HG02623 (cell line): Measurements from ENCODE around the gene DNAI1.

Experiments
- ATAC-seq: cut with Tn5 transposase; IDR thresholded peaks from one replicate; pipeline ENCODE4 v1.9.1; 2021; ENCODE audit warnings: moderate library complexity; ENCODE audit not compliant: unreplicated experiment

The DNAI1 gene

DNA sequence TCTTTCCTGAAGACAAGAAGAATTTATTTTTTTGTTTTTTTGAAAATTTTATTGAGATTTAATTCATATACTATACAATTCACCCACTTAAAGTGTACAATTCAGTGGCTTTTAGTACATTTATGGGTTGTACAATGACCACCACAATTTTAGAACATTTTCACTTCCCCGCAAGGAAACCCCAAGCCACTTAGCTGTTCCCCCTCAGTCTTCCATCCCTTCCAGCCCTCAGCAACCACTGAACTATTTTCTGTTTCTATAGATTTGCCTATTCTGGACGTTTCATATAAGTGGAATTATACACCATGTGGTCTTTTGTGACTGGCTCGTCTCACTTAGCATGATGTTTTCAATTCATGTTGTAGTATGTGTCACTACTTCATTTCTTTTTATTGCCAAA, 28.0 kb downstream of the DNAI1 start:
- no peak for ATAC-seq

DNA sequence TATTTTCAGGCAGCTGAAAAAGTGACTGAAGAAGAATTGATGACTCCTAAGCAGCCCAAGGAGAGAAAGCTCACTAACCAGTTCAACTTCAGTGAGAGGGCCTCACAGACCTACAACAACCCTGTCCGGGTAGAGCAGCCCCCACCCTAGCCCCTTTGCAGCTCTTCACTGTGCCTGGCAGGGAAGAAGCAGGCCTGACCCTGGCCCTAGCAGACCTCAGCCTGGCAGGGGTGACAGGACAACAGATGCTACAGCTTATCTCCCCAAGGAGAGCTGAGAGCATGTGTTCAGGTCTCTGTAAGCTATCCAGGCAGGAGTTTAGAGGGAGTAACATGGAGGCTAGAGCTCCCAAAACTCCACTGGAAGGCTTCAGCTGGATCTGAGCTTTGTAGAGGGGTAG, 31.8 kb downstream of the DNAI1 start:
- no peak for ATAC-seq

DNA sequence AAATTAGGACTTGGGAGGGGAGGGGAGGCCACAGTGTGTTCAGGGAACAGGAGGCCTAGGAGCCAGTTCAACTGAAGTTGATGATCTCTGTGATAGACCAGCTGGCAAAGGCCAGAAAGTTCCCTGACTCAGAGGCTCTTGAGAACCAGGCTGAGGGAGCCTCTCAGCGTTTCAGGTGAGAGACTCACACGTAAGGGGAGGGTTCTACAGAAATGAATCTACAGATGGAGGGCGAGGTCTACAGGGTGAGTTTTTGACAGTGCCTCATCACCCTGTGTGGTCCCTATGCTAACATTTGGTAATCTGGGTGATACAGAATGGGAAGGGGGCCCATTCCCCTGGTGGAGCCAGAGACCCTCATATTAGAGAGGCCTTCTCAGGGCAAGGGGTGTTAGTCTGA, 32.2 kb downstream of the DNAI1 start:
- no peak for ATAC-seq

DNA sequence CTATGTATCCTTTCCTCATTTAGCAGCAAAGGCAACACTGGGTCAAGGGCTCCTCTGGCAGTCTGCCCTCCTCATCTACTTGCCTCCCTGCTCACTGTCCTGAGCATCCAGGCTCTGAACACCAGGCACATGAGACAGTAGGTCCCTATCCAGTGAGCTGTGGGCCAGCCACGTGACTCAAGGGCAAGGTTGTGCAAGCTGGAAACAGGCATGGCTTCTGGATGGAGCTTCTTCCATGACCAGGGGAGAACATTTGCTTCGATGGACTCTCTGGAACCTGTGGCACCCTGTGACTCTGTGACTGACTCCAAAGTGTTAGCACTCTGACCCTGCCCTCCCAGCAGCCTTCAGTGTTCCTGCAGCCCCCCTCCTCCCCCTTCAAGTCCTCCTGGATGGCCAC, 33.0 kb downstream of the DNAI1 start:
- no peak for ATAC-seq

DNA sequence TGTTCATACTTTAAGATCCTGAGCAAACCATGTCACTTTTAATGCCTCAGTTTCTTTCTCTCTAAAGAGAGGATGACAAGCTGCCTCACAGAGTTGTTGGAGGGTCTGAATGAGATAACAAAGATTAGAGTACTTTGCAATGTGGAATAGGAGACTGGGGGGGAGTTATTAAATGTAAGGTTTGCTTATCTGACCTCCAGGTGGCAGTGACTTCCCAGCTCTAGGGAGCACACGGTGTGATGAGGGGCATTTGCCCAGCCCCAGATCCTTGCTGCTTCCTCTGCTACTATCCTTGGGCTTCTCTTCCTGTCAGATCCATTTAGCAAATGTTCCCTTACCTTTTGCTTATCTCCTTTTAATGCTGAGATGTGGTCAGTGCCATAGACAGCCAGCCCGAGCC, 33.4 kb downstream of the DNAI1 start:
- no peak for ATAC-seq

DNA sequence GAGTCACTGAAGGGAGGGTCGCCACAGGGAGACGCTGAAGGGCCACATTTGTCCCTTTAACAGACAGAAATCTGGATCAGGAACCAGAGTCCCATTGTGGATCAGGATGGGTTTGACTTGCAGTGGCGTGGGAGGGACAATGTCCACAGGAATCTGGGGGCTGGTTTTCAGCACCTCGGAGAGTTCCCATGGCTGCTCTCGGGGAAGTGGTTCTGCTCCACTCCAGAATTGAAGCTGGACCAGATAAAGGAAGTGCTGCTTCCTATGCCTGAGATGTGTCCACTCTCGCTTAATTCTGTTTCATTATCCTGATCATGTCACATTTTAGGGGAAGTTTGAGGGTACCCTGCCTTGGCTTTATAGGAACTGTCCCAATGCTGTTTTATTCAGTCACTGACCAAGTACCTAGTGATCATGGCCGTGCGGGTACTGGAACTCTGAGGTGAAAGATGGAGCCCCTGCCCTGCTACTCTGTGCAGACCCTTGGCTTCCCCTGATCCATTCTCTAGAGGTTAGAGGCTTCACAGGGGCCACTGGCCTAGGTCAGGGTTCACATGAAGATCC, 35.4 kb downstream of the DNAI1 start:
- ATAC-seq, result no peak

DNA sequence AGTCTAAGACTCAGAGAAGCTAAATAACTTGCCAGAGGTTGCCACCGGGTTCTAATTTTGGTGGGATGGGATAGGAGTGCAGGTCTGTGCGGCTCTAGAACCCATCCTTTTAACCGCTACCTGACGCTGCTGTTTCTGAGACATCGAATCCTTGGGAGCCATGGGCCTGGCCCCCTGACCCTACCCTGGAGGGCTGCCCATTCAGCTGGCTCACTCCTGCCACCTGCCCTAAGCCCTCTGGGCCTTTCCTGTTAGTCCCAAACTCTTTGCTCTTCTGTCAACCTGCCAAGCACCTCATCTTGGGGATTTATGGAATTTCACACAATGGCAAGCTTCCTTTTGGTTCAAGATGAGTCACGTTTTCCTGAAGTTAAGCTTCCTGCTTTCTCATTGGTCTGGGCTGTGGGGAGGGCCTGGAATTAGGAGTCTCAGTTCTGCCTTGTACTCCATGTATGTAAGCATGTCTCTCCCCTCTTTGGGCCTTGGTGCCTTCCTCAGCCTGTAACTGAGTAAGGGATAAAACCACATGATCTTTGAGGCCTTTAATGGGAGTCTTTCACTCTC, 37.6 kb downstream of the DNAI1 start:
- ATAC-seq, result no peak

DNA sequence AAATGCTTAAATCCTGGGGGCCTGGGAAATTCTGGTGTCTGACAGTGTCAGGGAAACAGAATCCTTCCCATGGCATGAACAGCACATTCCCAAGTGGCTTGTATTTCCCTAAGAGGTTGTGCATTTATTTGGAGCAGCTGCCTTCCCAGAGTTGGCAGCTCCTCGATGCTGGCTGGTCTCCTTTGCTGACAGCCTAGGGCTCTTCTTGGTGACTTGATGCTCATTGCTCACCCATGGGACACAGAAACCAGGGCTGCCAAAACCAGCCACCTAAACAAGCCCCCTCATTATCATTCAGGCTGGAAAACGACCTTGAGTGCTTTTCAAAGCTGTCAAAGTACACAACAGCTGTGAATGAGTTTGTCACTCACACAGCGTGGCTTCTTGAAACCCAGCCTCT, 39.9 kb downstream of the DNAI1 start:
- ATAC-seq, result no peak

DNA sequence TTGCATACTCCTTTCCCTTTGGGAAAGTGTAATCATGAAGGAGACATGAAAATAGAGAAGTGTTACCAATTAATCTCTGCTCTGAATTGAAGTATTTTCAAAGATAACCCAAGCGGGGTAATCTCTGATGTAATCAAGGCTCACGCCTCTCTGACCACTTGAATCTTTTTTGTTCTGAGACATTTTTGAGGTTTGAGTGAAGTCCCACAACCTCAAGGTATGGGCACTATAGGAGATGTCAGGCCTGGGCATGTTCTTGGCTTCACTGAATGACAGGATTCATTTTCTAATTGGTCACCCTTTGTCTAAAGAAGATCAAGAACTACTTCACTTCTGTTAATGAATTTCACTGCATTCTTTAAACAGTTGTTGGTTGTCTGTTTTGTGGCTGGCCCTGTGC, 40.5 kb downstream of the DNAI1 start:
- ATAC-seq, result no peak

DNA sequence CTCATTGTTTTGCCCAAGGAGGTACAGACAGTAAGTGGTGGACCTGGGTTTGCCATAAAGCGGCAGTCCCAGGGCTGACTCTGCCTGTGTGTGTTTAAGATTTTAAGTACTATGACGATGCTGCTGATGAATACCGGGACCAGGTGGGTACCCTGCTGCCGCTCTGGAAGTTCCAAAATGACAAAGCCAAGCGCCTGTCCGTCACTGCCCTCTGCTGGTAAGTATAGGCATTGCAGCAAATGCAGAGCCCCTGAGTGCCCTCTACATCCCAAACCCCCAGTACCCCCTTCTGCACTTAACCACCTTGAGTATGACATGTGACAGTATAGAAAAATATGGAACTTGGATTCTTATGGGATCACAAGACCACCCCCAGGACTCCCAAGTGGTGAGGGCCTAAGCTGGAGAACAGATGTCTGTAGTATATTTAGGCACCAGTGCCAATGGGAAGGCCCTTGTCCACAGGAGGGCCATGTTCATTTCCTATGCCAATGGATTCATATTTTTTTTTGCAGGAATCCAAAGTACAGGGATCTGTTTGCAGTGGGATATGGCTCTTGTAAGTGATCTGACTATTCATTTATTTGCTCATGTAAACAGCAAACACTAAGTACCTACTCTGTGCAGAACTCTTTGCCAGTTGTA, 42.1 kb downstream of the DNAI1 start:
- ATAC-seq, result no peak

DNA sequence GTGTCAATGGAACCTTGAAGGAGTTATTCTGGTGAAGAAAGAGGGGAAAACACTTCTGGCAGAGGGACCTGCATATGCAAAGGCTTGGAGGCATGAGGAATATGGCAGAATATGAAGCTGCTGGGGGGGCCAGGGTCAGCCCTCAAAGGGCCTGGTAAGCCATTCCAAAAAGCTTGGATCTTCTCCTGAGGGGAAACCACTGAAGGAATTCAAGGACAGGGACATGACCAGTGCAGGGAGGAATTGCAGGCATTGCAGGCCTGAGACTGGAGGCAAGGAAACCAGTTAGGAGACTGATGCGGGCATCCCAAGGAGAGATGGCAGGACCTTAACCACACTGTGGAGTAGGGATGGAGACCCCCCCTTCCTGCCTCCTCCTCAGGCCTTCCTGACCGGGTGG, 42.8 kb downstream of the DNAI1 start:
- ATAC-seq, result no peak

DNA sequence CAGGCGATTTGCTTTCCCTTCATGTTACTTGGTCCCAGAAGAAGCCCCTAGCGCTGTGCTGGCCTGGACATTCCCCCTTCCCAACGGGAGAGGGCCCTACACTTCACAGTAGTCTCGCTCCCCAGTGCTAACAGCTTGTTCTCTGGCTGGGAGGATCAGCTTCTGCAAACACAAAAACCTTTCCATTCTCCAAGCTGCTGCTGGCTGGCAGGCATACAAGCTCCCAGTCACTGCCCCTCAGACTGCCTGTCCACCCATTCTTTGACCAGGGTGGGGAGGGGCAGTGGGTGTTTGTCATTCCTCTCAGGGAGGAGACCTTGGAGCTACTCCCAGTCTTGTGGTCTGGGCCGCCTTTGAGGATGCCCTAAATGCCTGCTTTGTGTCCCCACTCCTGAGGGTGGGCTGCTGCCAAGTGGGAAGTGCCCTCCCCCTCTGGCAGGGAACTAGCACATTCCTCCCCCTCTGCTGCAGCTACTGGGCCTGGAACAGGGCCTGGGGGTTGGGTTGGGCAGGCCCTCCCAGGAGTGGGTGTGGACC, 43.4 kb downstream of the DNAI1 start:
- no peak for ATAC-seq

DNA sequence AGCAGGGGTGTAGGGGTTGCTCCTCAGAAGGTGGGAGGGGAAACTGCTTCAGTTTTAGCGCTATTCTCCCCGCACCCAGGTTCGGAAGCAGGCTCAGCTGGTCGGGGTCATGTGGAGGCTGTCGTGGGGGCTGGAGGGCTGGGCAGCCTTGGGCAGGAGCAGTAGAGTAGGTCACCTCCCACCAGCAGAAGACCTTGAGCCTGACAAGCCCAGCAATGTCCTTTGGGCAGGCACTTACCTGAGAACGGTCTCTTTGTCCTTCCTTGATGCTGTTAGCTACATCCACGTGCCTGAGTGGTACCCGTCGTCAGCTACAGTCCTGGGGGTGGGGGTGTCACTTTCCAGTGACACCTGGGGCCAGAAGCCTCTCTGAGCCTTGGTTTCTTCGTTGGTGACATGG, 43.9 kb downstream of the DNAI1 start:
- ATAC-seq, result no peak

DNA sequence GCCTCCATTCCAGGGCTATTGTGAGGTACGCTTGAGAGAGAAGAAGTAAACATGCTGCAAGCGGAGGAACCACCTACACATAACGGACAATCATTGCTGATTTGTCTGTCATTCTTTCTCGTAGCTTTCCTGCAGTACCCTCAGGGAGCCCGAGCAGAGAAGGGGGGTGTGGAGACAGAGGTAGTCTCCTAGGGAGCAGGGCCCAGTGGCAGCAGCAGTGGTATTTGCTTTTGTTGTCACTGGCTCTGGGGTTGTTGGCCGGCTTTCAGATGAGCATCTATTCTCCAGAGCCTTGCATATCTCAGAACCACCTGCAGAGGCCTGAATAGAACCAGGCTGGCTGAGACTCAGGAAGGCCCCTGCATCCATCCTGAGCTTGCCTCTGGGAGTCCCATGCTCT, 44.3 kb downstream of the DNAI1 start:
- no peak for ATAC-seq

DNA sequence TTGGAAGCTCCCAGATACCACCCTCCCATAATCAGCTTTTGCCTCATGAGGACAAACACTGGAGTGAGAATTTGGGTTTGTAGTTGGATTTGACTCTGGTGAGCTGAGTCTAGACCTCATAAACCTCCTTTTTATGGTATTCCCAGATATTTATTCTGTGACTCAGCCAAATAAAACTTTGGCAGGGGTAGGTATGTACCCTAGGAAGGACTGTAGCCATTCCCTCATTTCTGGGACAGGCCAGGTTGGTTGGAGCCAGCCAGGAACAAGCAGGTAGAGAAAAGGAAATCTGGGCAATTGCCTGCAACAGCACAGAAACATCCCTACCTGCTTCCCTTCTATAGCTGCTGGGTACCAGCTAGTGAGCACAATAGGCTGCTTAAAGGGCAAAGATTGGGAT, 44.8 kb downstream of the DNAI1 start:
- no peak for ATAC-seq

DNA sequence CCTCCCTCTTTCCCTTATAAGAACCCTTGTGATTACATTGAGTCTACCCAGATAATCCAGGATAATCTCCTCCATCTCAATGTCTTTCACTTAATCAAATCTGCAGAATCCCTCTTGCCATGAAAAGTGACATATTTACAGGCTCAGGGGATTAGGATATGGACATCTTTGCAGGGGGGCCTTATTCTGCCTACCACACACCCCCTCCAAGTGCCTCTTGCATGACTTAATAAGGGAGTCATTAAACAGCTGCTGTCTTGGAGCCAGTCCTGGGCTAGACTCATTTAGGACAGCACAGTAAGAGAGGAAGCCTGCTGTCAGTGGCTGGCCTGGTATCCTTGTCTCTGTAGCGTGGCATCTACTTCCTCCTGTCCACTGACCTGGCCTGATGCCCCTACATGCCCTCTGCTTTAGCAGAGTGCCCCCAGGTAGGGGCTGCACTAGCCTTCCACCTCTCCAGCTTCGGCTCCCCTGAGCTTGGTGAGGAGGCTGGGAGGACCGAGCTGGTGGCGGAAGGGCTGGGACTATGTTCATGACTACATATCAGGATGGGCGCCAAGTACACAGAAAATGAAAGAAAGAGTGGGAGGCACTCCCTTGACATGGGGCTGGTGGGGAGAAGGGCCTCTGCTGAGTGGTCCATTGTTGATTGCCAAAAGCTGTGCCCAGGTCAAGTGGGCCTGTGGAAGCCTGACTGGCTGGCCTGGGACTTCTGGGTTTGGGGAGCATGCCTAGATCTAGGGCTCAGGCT, 46.9 kb downstream of the DNAI1 start:
- no peak for ATAC-seq

DNA sequence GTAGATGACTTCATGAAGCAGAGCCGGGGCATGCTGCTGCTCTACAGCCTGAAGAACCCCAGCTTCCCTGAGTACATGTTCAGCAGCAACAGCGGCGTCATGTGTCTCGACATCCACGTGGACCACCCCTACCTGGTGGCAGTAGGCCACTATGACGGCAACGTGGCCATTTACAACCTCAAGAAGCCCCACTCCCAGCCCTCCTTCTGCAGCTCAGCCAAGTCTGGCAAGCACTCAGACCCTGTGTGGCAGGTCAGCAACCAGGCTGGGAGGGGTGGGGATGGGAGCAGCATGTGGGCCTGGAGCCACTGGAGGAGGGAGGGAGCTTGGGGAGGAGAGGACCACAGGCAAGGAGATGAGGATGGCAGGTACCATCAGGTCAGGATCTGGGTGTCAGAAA, 48.0 kb downstream of the DNAI1 start:
- ATAC-seq, result no peak

DNA sequence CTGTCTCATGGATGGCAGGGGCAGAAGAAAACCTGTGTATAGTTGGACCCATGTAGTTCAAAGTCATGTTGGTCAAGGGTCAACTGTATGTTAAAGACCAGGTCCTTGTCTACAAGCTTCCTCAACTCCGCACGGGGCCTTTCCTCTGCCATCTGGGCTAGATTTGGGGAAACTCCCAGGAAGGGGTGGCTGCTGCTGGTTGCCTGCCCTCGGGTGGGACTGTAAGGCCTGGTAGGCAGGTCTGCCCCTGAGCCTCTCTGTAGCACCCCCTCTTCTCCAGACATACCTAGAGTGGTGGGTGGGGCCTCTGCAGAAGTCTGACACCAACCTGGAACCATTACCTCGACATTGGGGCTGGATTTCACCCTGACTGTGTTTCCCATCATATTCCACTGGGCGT, 49.0 kb downstream of the DNAI1 start:
- ATAC-seq, result no peak

DNA sequence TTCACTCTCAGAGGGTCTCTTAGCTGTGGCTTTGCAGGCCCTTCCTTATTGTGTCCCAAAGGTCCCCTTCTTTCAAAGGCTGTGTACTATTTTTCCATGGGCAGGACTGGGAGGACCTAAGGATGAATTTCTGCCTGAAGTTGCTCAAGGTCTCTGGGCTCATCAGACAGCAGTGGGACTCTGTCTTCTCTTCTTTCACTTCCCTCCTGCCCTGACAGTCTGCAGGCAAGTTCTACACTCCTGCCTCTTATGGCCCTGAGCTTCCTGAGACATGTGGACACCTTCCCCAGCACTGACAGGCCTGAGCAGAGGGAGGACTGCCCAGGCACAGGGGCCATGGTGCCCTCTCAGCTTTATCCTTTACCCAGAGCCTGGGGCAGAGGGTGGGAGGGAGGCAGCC, 49.4 kb downstream of the DNAI1 start:
- no peak for ATAC-seq

DNA sequence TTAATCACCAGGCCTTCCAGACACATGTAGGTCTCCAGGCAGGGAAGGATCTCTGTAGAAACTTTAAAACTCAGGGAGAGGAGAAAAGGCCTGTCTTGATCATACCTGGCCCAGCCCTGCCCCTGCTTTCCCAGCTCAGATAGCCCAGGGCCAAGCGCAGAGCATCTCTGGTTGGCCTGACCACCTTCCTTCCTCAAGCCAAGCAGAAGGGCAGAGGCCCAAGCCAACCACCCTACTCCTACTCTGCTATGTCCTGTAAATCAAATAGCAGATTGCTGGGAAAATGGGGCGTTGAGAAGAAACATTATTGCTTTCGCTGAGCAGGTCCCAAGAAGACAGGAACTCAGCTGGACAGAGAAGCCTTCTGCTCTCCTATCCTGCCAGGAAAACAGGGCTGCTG, 49.9 kb downstream of the DNAI1 start:
- ATAC-seq, result no peak

DNA sequence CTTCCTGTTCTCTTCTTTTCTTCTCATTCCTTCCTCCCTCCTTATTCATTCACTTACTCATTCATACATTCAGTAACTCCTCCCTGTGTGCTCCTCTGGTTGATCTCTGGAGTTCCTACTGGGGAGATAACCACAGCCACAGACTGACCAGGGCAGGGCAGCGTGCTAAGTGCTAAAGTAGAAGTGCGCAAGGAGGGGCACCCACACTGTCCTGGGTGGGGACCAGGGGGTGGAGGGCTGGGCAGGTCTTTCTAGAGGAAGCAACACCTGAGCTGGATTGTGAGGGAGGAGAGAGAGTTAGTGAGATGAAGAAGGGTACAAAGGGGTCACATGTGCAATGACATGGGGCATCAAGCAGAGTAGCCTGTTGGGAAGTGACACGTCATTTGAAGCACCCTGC, 50.3 kb downstream of the DNAI1 start:
- no peak for ATAC-seq
